ENCODE measurements around the gene CCDC40.

- TF ChIP-seq EZH2 (IDR thresholded peaks at IDR 0.05), result no peak
- TF ChIP-seq EZH2phosphoT487 (IDR thresholded peaks at IDR 0.05), result no peak
These were observed 97.2 kb downstream of the CCDC40 start for GRCh38 chr17:80133626-80133970.
